ENCODE results near the gene LEFTY1.

The LEFTY1 gene

DNA sequence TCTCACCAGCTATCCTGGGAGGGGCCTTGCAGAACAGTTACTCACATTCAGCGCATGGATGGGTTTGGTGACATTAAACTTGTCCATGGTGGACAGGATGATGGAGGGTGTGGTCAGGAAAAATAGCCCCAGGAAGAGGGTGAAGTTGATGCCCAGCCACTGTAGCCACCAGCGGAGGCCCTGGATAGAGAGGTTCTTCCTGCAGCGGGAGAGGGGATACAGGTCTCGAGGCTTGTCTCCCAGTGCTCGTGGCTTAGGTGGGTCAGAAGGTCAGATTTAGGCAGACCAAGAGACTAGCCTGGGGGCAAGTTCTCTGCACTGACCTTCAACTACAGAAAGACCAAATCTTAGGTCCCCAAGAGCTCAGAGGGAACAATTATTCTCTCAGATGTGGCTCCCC lies 29.8 kb downstream of the LEFTY1 start:
- H3K36me3 ChIP-seq (ENCODE audit: control insufficient read depth, low read length), result no peaks in the 10 kb centered on the region

DNA sequence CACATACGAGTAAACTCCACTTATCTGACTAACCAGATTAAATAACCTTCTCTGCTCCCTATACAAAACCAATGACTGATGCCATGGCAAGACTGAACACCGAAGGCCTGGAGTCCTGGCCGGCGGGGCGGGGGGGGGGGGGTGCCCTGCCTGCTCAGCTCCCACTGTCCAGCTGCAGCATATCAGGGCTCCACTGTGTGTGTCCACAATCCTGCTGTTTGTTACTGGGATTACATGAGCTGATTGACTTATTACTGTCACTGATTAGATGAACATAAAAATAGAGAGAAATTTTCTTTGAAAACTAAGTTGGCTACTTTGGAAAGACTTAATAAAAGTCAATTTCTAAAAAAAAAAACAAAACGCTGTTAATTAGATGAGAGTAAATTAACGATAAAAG lies 31.7 kb downstream of the LEFTY1 start:
- Histone ChIP-seq H3K4me2 (ENCODE audit: low read length) (no peak overlapping the region), H3K9me2 (replicated peaks; ENCODE audit: control insufficient read depth, low read length) (no peaks in the 10 kb centered on the region), H3K27me3 (ENCODE audit: control insufficient read depth, low read length) (no peaks in the 10 kb centered on the region), H3K79me2 (ENCODE audit: control insufficient read depth, low read length) (no peaks in the 10 kb centered on the region), H3K27ac (ENCODE audit: low read depth, low read length) (no peak overlapping the region), H3K36me3 (ENCODE audit: control insufficient read depth, low read length) (no peaks in the 10 kb centered on the region), H4K20me1 (ENCODE audit: control insufficient read depth, insufficient read depth, low read depth, low read length) (no peaks in the 10 kb centered on the region), H3K4me1 (ENCODE audit: control insufficient read depth, low read length) (no peaks in the 10 kb centered on the region), H3K9me3 (ENCODE audit: control insufficient read depth, insufficient read depth, low read length) (no peaks in the 10 kb centered on the region), H3K4me3 (ENCODE audit: low read length) (no peak overlapping the region), H3F3A (ENCODE audit: control insufficient read depth, insufficient read depth) (no peaks in the 10 kb centered on the region)
- no peak for TF ChIP-seq EZH2phosphoT487 (IDR thresholded peaks at IDR 0.05; ENCODE audit: borderline replicate concordance, low read length)
- TF ChIP-seq, protein P1, sequence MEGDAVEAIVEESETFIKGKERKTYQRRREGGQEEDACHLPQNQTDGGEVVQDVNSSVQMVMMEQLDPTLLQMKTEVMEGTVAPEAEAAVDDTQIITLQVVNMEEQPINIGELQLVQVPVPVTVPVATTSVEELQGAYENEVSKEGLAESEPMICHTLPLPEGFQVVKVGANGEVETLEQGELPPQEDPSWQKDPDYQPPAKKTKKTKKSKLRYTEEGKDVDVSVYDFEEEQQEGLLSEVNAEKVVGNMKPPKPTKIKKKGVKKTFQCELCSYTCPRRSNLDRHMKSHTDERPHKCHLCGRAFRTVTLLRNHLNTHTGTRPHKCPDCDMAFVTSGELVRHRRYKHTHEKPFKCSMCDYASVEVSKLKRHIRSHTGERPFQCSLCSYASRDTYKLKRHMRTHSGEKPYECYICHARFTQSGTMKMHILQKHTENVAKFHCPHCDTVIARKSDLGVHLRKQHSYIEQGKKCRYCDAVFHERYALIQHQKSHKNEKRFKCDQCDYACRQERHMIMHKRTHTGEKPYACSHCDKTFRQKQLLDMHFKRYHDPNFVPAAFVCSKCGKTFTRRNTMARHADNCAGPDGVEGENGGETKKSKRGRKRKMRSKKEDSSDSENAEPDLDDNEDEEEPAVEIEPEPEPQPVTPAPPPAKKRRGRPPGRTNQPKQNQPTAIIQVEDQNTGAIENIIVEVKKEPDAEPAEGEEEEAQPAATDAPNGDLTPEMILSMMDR (IDR thresholded peaks at IDR 0.05; ENCODE audit: low read depth, low read length, poor library complexity, severe bottlenecking), result no peak

More for the DNA sequence above, 29.8 kb downstream of the LEFTY1 start:
- Histone ChIP-seq H3K27ac (ENCODE audit: low read depth, low read length) (no peak overlapping the region), H3K4me1 (ENCODE audit: control insufficient read depth, low read length) (no peaks in the 10 kb centered on the region), H3K4me3 (ENCODE audit: low read length) (no peak overlapping the region), H3K9me2 (replicated peaks; ENCODE audit: control insufficient read depth, low read length) (no peaks in the 10 kb centered on the region), H3F3A (ENCODE audit: control insufficient read depth, insufficient read depth) (no peaks in the 10 kb centered on the region), H3K9me3 (ENCODE audit: control insufficient read depth, insufficient read depth, low read length) (no peaks in the 10 kb centered on the region), H3K4me2 (ENCODE audit: low read length) (no peak overlapping the region), H3K79me2 (ENCODE audit: control insufficient read depth, low read length) (no peaks in the 10 kb centered on the region), H4K20me1 (ENCODE audit: control insufficient read depth, insufficient read depth, low read depth, low read length) (no peaks in the 10 kb centered on the region), H3K27me3 (ENCODE audit: control insufficient read depth, low read length) (no peaks in the 10 kb centered on the region)
- TF ChIP-seq, protein P1 (IDR thresholded peaks at IDR 0.05; ENCODE audit: low read depth, low read length, poor library complexity, severe bottlenecking), result no peak
- no peak for TF ChIP-seq EZH2phosphoT487 (IDR thresholded peaks at IDR 0.05; ENCODE audit: borderline replicate concordance, low read length)

DNA sequence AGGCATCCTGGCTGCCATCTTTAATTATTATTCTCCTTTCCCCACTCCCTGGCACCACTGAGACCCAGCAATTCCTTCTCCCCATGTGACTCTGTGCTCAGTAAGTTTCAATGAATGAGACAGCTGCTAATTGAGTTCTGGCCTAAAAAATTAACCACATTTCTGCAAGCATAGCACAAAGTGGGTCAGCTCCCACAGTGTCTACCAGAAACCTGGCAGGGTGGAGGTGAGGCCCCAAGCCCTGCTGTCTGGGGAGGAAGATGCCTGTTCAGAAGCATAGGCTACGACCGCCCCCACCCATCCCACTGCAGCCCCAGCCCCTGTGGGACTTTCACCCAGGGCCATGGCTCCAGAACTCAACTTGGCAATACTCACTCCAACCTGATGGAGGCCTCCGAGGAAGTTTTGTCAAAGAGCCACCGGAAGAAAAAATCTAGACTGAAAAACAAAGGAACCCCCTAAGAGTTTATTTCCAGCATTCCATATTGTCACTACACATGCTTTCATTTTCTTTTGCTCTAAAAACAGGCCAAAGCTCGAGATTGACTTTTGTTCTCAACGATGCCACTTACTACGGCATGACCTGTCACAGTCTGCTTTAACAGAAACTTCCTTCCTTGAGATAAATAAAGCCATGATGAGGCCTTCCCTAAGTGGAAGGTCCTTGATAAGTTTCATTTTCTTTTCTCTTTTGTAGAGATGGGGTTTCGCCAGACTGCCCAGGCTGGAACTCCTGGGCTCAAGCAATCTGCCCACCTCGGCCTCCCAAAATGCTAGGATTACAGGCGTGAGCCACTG lies 33.2 kb downstream of the LEFTY1 start:
- H3K27ac ChIP-seq (ENCODE audit: low read depth, low read length), result no peak overlapping the region
- H3K9me3 ChIP-seq (ENCODE audit: control insufficient read depth, insufficient read depth, low read length), result no peaks in the 10 kb centered on the region
- H3K79me2 ChIP-seq (ENCODE audit: control insufficient read depth, low read length), result no peaks in the 10 kb centered on the region
- no peak for TF ChIP-seq EZH2phosphoT487 (IDR thresholded peaks at IDR 0.05; ENCODE audit: borderline replicate concordance, low read length)
- TF ChIP-seq, protein P1 (IDR thresholded peaks at IDR 0.05; ENCODE audit: low read depth, low read length, poor library complexity, severe bottlenecking), result no peak
- H3K4me2 ChIP-seq (ENCODE audit: low read length), result no peak overlapping the region
- H4K20me1 ChIP-seq (ENCODE audit: control insufficient read depth, insufficient read depth, low read depth, low read length), result no peaks in the 10 kb centered on the region
- H3K4me3 ChIP-seq (ENCODE audit: low read length), result no peak overlapping the region
- H3K9me2 ChIP-seq (replicated peaks; ENCODE audit: control insufficient read depth, low read length), result no peaks in the 10 kb centered on the region
- H3F3A ChIP-seq (ENCODE audit: control insufficient read depth, insufficient read depth), result no peaks in the 10 kb centered on the region
- no peaks in the 10 kb centered on the region for H3K4me1 ChIP-seq (ENCODE audit: control insufficient read depth, low read length)
- no peaks in the 10 kb centered on the region for H3K27me3 ChIP-seq (ENCODE audit: control insufficient read depth, low read length)
- no peaks in the 10 kb centered on the region for H3K36me3 ChIP-seq (ENCODE audit: control insufficient read depth, low read length)

Measured in DOHH2 (cell line).